Stimulated activated CD4-positive, alpha-beta T cell treated with anti-CD3 and anti-CD28 coated beads, Interleukin-1b, Interleukin-23, amount 100 ng/mL, for 48 hours (primary cell): ENCODE data around the gene NOP16.

Experiments used
- DNase-seq: peaks from one replicate; pipeline ENCODE4 v3.0.0-alpha.2; 2020

NOP16 gene, protein sequence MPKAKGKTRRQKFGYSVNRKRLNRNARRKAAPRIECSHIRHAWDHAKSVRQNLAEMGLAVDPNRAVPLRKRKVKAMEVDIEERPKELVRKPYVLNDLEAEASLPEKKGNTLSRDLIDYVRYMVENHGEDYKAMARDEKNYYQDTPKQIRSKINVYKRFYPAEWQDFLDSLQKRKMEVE

DNA sequence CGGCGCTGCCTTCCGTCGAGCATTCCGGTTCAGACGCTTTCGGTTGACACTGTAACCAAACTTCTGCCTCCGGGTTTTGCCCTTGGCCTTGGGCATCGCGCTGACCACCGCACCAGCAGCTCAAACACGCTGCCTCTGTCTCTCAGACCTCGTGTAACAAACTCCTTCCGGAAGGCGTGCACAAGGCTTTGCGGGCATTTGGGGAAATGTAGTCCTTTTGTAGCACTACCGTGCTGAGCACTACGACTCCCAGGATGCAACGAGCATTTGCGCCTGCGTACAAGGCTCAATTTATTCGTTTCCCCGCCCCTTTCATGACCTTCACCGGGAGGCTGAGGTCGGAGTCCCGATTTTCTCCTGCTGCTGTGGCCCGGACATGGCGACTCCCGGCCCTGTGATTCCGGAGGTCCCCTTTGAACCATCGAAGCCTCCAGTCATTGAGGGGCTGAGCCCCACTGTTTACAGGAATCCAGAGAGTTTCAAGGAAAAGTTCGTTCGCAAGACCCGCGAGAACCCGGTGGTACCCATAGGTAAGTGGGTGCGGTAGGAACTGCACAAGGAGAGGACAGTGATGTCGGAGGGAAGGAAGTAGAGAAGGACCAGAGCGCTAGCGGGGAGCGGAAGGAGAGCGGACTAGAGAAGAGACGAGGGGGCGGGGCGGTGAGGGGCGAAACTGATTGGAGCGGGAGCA lies at the start of gene NOP16, which contains the start of gene HIGD2A:
NOP16 (minus strand) TSS at position 155 of the 691 bp plus-strand sequence; CDS start at position 96, 59 bp downstream.
HIGD2A (plus strand) TSS at position 308 of the 691 bp plus-strand sequence; CDS start at position 377, 69 bp downstream.
- peak; percentile 99 for DNase-seq

DNA sequence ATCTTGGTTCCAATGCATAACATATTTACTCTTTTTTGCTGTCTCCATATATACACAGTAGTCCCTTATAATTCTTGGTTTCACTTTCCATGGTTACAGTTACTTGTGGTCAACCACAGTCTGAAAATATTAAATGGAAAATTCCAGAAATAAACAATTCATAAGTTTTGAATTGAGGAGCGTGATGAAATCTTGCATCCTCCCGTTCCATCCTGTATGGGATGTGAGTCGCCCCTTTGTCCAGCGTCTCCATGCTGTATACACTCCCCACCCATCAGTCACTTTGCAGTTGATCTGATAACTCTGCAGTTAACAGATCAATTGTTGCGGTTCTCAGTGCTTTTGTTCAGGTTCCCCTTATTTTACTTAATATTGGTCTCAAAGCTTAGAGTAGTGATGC lies 48.3 kb upstream of the NOP16 start:
- DNase-seq: no peak

DNA sequence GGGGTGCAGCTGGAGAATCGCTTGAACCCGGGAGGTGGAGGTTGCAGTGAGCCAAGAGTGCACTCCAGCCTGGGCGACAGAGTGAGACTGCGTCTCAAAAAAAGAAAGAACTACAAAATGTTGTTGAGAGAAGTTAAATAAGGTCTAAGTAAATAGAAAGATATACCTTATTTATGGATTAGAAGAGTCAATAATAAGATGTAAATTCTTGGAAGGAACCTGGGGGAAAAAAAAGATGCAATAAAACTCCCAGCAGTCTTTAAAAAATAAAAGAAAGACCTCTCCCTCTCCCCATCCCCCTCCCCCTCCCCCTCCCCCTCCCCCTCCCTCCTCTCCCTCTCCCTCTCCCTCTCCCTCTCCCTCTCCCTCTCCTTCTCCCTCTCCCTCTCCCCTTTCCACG lies 44.3 kb upstream of the NOP16 start:
- no peak for DNase-seq

DNA sequence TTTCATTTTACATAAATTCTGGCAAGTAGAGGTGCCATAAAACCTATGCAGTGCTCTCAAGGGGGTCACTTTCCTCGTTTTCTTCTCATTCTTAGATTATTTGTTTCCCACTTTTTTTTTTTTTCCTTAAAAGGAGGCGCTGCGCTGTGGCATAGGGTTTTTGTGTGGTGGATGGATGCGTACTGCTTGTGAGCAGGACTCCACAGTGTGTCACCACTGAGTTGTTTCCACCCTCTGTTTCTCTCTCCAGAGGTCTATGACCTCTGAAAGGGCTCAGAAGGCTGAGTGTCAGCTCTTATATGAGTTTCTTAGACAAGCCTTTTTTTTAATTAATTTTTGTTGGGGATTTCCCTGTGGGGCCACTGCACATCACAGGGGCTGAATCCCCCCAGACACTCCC lies 41.6 kb upstream of the NOP16 start:
- no peak for DNase-seq

DNA sequence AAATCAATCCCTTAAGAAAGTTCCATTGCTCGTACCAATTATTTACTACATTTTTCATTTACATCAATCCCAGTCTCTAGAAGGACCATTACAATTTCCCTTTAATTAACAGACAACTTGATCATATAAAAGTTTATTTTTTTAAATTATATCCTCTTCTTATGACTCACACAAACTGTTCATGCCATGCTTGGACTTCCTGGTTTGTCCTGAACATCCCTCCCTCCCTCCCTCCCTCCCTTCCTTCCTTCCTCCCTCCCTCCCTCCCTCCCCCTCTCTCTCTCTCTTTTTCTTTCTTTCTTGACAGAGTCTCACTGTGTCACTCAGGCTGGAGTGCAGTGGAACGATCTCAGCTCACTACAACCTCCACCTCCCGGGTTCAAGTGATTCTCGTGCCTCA lies 39.6 kb upstream of the NOP16 start:
- DNase-seq: no peak

DNA sequence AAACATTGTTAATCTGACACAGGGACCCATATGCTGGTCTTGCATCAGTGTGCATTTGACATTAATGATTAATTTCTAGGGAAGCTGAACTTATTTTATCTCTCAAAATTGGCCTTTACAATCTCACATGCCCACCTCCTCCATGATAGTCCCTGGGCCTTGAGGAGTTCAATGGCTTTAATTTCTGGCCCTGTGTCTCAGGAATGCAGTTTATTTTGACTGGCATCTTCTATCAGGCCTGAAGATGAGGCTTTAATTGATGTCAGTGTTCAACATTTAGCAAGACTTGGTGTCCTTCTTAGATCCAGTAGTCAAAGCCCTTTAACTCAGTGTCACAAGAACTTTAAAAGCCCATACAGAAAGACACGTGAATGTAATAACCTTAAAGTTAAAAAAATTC lies 38.5 kb upstream of the NOP16 start:
- DNase-seq: no peak

DNA sequence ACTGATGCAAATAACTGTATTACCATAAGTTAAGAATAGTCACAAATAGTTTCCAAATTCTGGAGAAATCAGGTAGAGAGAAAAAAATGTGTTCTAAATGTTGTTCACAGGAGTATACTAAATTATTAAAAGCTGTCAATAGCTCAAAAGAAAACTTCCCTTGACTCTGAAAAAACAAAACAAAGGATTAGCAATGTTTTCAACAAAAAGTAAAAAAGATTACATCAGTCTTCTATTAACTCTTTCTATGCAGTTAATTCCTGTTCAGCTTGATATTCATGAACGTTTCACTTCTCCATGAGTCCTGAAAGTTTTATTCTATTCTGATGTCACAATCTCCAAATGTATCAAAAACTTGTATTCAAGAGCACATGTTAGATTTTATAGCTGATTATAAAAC lies 37.4 kb upstream of the NOP16 start:
- no peak for DNase-seq

DNA sequence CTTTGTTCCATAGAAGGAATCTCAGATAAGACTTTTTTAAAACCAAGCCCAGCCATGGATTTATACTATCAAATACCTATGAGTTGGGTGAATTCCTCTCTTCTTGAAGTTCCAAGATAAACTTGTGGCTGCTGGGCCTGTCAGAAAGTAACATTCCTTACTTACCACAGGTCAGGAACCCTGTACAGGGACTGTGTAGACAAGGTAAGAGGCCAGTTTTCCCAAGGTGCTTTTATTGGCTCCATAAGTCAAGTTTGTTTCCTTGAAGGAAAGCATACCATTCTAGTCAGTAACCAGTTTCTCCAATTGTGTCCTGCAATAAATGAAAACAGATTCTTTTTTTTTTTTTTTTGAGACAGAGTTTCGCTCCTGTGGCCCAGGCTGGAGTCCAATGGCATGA lies 36.7 kb upstream of the NOP16 start:
- DNase-seq: no peak

DNA sequence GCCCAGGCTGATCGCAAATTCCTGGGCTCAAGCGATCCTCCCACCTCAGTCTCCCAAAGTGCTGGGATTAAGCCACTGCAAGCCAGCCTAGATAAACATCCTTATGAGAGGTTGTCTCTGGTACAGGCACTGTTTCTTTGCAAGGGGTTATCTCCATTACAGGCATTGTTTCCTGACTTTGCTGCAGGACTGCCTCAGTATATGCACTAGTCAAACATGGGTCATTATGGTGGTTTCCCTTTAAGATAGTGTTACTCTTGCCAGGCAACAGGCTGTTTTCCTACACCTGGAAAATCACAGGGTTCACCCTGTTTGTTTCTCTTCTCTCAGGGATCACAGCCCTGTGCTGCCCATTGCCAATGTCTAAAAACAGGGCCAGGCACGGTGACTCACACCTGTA lies 35.8 kb upstream of the NOP16 start:
- no peak for DNase-seq

DNA sequence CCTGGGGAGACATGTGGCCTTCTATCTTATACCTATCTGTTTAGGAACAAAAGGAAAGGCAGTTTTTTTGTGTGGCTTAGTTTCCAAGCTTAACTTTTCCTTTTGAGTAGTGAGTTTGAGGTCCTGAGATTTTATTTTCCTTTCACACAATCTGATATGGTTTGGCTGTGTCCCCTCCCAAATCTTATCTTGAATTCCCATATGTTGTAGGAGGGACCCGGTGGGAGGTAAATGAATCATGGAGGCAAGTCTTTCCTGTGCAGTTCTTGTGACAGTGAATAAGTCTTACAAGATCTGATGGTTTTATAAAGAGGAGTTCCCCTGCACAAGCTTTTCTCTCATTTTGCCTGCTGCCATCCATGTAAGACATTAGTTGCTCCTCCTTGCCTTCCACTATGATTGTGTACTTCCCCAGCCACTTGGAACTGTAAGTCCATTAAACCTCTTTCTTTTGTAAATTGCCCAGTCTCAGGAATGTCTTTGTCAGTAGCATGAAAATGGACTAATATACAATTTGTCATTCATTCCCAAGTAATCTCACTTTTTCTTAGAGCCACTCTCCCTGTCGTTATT lies 32.7 kb upstream of the NOP16 start:
- no peak for DNase-seq

DNA sequence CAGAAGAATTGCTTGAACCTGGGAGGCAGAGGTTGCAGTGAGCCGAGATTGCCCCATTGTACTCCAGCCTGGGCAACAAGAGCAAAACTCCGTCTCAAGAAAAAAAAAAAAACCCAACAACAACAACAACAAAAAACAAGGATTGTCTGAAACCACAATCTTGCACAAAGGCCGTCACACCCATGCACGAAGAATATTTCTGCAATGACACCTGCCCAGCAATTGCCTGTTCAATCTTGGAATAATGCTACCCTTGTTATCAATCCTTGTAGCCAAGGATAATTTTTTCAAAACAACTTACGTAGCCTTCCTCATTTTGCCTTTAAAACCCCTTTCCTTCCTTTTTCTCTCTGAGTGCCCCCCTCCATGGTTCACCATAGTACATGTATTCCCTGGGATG lies 31.7 kb upstream of the NOP16 start:
- DNase-seq: no peak

DNA sequence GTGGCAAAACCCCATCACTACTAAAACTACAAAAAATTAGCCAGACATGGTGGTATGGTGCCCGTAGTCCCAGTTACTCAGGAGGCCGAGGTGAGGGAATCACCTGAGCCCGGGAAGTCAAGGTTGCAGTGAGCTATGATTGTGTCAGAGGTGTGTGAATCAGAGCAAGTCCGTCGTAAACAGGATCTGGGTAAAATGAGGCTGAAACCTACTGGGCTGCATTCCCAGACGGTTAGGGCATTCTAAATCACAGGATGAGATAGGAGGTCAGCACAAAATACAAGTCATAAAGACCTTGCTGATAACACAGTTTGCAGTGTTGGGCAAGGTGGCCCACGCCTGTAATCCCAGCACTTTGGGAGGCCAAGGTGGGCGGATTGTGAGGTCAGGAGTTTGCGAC lies 29.9 kb upstream of the NOP16 start:
- no peak for DNase-seq

DNA sequence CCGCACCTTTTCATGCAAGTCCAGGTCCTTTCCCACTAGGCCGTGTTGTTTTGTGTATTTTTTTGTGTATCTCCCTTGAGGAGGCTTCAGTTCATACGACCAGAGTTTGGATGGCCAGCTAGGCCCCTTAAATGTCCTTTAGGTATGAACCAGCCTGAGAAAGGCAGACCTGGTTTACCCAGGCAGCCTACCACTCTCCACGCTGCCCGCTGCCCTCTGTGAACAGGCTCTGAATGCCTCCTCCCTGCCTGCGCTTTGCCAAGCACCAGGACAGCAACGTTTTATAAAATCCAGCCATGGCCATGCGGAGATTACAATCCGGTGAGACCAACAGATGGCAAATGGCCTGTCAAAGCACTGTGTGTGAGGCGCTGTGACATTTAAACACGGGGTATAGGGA lies 28.6 kb upstream of the NOP16 start:
- no peak for DNase-seq

DNA sequence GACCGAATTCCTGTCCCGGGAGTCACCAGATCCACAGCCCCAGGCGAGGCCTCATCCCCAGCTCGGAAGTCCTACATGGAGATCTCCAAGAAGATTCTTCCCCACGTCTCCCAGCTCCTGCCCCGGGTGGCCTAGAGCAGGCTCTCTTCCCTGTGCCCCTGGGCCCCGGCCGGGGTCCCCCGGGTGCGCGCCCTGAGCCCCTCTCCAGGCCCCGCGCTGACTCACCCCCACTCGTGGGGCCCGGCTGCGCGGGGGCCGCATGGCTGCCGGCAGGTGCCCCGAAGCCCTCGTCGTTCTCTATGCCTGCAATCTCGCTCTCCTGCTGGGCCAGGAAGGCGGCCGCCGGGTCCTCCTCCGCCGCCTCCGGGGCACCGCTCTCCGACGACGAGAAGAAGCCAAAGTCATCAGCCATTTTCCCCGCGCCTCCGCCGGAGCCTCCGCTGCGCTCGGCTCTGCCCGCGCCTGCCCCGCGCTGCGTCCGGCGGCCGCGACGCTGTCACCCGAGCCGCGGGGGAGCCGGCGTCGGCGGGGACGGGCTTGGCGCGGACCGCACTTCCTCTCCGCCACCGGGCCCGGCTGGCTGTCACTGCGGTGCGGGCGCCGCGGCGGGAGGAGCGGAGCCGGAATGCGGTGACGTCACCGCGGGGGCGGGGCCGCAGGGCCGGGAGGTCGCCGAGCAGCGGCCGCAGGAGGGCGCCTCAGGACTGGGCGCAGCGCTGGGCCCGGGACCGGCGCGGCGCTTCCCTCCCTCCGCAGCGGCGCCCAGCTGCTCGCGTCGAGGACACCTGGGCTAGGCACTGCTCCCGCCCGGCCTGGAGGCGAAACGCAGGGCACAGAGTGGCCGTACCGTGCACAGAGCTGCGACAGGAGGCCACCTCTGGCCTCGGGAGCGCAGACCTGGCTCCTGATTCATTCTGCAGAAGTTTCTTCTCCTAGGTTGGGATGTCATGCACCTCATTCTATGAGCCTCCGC lies 27.8 kb upstream of the NOP16 start, which contains the start of gene CLTB:
CLTB (minus strand) TSS at position 588 of the 973 bp plus-strand sequence; CDS start at position 412, 176 bp downstream.
- peak; percentile 85 for DNase-seq

DNA sequence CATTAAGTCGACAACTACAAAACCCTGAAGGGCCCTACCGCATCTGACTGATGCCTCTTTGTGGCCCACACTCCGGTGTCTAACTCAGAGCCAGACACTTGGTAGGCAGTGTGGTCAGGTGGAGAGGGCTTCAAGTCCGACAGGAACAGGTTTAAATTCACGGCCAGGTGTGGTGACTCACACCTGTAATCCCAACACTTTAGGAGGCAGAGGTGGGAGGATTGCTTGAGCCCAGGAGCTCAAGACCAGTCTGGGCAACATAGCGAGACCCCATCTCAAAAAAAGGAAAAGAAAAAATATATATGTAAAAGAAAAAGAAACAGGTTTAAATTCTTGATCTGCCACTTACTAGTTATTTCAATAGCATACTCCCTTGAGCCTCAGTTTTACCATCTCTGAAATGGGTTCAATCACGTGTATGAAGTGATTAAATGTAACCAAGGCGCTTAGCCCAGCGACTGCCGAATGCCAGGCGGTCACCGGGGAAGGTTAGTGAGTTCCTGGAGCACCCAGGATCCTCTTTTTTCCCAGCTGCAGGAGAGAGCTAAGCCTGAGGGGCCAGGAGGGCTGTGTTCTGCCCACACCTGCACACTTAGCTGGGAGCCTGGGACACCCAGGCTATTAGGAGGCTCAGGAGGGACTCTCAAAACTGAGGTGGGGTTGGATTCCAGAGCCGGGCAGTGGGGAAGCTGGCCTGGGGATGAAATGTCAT lies 27.0 kb upstream of the NOP16 start:
- DNase-seq: no peak

DNA sequence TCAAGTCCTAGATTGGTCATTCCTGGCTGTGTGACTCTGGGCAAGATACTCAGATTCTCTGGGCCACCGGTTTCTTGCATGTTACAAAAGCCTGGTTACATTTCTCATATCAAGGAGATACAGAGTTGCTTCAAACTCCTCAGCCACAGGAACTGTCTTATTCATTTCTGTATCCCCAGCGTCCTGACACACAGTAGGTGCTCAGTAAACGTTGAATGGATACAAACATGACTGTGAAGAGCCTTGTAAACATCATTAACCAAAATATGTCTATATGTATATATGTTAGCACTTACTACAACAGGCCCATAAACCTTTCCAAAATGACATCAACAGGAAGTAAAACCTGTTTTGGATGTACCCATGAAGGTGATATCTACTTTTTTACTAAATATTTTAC lies 26.3 kb upstream of the NOP16 start:
- DNase-seq: no peak

DNA sequence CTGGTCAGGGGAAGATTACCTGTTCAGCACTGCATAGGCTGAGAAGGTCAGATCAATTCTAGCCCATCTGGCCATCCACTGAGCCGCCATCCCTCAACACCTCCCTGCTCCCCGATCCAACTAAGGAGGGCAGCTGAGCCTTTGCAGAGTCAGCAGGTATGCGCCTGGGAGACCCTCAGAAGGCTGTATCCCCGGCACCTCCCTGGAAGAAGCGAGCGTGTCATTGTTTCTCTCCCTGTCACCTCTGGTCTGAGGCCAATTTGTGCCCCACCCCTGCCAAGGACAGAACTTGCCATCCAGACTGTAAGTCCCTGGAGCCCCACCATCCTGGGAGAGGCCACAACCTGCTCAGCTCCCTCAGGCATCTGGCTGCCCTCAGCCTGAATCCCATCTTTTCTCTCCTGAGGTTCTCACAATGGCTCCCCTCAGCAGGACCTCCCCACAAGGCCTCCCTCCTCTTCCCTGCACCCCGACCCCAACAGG lies 25.4 kb upstream of the NOP16 start:
- DNase-seq: no peak

DNA sequence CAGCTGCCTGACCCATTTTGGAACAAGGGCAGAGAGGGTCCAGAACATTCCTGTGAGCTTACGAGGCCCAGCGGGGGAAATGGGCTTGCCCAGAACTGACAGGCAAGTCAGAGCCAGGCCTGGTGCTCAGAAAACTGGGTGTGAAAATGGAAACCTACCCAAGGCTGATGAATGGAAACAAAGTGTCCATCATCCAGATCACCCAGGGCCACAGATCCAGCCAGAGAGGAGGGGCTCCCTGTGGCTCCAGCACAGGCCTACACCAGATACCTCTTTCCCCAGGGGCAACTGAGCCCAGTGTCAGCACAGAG lies 24.8 kb upstream of the NOP16 start:
- DNase-seq: no peak

DNA sequence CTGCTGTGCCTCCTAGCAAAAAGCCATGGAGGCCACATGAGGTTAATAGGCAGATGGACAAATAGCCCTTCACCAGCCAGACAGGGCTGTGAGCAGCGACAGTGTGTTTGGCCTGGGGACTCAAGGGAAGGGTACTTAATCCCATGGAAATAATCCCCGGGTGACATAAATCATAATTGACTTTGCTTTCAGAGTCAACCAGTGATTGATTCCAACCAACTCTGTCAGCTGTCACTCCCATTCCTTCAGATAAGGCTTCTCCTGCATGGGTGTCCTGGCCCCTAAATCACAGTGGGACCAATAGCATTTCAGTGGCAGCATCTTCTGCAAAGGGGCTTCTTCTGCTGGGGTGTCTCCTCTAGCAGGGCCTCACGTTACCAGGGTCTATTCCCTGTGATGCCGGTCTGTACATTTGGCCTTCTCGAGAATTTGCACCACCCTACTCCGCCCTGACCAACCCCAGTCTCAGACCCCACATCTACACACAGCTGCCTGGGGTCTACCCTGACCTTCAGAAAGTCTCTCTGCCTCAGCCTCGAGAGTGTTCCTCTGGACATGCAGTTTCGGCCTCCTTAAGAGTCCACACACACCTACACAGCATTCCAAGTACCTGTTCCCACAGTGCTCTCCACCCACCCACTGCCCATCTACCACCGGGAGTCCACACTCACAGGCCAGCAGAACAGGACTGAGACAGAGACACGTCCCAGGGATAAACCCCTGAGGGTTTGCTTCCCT lies 24.3 kb upstream of the NOP16 start:
- DNase-seq: no peak

DNA sequence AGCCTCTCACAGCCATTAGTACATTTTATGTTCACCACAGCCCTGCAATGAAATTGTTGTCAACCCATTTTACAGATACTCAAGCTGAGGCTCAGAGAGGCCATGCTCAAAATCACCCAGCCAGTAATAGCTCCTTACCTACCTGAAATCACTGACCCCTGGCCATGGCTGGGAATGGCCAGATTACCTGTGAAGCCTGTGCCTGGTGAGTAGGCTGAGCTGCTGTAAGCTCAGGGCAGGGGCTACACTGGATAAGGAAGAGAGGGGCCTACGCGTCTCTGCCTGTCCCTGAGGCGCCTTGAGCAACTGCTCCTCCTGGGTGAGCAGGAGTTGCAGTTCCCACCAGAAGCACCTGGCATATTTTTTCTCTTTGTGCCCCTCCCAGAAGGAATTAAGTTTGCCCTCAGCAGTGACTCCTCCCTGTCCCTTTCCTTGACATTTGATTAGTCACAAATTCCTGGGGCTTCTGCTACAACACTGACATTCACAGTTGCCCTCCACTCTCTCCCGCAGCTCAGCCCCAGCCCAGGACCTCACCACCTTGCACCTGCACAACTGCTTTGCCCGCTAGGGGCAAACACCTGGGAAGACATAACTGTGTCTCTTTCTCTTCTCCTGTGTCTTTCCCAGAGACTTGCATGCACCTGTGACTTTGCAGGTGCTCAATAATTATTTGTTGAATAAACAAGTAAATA lies 22.2 kb upstream of the NOP16 start:
- no peak for DNase-seq

DNA sequence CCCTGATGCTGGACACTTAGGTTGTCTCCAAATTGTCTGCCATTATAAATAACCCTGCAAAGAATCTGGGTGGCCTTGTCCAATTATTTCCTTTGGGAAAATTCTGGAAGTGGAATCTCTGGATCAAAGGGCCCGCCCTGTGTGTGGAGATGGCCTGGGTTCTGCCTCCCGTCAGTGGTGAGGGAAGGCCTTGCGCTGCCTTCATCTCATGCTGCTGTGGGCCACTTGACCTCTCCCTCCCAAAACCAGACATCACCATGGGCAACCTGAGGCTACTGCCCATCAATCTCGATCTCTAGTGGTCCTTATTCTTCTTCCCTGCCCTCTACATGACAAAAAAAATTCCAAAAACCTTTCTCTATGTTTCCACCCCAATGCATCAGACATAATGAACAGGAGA lies 21.4 kb upstream of the NOP16 start:
- DNase-seq: no peak
